GM19238 (cell line): ENCODE data around the gene MAGI2.
"Not testable (repeated sequence)": the region's sequence is repeated elsewhere in the genome, so short reads cannot be mapped to it uniquely, and the experiment has no call there.

Source experiments
- DNase-seq: peaks from one replicate; pipeline ENCODE4 v3.0.0; 2011; ENCODE audit warnings: low spot score; ENCODE audit not compliant: insufficient read length

MAGI2 gene

DNA sequence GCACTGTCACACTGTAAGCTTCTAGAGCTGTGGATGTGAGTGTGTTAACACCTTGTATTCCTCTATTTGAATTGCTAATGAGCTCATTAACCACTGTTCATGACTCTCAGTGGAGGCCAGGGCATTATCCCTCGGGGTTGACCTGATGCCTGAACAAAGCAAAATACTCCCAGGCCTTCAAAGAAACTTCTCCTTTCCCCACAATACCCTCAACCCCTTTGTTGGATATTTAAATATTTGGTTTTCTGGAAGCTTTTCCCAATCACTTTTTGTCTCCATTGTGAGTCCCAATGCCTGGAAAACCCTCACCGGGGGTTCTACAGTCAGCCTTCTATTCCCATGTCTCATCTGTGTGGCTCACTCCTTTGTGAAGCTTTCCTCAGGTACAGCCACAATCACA lies 874.8 kb downstream of the MAGI2 start:
- DNase-seq, result no peak

DNA sequence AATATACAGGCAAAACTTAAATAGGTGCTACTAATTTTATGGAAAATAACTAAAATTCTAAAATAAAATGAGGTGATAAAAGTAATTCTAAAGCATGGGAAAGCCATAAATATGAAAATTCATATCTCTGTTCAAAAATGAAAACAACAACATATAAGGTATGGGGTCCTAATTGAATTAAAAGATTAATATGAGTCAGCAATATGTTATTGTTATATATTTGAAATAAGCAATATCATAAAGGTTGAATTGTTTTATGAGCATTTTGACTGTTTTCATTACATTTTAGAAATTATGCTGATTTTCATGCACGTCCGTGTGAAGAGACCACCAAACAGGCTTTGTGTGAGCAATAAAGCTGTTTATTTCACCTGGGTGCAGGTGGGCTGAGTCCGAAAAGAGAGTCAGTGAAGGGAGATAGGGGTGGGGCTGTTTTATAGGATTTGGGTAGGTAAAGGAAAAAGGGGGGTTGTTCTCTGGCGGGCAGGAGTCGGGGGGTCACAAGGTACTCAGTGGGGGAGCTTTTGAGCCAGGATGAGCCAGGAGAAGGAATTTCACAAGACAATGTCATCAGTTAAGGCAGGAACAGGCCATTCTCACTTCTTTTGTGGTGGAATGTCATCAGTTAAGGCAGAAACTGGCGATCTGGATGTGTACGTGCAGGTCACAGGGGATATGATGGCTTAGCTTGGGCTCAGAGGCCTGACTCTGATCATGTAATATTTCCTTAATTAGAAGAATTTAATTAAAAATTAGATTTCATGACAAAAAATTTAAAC lies 876.1 kb downstream of the MAGI2 start:
- DNase-seq, result not testable (repeated sequence)

DNA sequence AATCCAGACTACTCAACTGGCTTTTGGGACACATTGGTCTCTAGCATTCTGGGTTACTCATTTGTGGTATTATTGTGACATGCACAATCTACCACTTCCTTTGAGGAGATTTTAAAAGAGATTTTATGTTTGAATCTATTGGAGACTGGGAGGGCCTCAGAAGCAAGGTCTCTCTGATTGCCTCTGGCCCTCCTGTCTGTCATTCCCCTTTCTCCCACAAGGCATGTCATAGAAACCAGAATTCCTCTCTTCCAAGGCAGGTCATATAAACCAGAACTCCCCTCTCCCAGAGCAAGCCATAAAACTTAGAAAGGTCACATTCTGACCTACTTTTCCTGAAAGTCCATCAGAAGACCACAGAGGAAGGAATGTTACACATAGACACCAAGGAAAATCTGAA lies 877.2 kb downstream of the MAGI2 start:
- no peak for DNase-seq

DNA sequence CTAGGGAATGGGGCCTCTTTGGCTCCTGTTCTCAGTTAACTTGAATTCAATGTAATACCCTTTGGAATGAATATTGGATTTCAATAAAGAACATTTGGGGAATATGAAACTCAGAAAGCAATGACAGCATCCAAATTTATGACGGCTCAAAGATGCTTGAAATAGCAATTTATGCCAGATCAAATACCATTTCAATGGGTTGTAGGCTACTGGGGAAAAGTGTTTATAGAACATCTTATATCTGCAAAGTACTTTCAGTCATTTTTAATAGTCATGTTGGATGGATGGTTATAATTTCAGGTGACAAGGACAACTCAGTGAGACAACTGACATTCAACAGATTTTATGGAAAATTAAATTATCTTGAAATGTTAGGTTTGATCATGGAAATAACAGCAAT lies 882.2 kb downstream of the MAGI2 start:
- DNase-seq, result no peak

DNA sequence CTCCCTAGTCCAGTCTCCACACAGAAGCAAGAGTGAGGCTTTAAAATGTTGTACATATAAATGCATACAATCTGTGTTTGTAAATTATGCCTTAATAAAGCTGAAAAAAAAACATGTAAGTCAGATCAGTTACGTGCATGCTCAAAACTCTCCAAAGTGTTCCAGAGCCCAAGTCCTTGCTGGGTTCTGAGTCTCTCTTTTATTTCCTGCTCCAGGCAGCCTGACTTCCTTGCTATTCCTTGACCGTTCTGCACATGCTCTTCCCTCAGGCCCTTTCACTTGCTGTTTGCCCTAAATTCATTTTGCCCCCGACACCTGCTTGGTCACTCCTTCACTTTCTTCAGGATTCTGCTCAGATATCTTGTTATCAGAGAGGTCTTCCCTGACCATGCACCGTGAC lies 884.8 kb downstream of the MAGI2 start:
- no peak for DNase-seq

DNA sequence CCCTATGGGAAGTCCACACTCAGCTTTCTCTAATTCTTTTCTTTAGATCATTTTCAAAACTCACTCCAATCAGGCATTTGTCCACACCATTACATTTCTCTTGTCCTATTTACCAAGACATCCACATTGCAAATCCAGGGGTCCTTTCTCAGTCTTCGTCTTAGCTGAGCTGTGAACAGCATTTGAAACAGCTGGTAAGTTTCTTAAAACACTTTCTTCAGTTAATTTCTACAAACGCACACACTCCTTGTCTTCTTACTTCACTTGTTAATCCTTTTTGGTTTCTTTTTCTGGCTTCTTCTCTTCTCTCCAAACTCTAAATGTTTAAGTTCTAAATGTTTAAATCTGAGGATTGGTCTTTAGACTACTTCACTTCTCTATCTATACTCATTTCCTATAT lies 885.6 kb downstream of the MAGI2 start:
- DNase-seq, result no peak

DNA sequence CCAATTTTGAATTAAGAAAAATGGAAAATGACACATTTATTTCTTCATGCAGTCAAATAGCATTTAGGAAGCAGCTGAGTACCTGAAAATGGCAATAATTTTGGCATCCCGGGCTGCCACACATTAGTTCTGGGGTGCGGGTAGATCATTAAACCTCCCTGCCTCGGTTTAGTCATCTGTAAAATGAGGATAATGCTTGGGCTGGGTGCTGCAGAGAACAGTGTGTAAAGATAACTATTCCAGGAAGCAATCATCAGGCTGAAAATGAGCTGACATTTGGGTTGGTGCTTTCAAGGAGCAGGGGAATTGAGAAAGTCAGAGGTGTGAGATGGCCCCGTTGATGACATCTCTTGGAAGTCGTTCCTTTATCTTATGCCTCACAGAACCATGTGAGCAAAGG lies 887.7 kb downstream of the MAGI2 start:
- DNase-seq, result no peak

DNA sequence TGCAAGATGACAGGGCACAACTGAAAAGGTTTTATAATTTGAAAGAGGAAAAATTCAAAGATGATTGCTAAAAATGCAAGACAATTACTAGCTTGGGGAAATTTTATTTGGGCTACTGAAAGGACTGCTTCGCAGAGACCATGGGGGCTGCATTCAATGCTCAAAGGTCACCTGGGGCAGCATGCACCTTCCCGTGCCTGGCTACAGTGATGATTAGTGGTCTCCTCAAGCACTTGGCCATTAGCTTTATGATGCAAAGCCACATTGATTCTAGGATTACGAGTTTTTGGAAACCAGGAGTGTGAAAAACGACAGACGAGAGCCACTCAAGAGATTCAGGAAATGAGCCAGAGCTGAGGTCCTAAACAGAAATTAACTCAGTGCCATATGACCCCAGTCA lies 890.3 kb downstream of the MAGI2 start:
- no peak for DNase-seq

DNA sequence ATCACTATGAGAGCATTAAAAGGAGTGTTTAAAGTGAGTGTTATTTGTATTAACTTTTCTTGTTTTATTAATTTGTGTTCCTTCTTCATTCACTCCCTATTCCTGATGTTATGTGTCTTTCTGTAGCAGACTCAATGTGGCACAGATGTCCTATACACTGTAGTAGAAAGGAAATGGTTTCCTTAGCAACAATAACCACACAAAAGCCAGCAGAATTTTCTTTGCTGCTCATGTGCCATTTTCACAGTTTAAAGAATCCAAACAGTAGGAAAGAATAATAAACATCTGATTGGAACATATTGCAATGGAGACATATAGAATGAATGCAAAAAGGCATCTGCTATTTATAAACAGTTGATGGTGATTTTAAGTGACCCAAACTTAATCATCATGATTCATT lies 891.3 kb downstream of the MAGI2 start:
- no peak for DNase-seq

DNA sequence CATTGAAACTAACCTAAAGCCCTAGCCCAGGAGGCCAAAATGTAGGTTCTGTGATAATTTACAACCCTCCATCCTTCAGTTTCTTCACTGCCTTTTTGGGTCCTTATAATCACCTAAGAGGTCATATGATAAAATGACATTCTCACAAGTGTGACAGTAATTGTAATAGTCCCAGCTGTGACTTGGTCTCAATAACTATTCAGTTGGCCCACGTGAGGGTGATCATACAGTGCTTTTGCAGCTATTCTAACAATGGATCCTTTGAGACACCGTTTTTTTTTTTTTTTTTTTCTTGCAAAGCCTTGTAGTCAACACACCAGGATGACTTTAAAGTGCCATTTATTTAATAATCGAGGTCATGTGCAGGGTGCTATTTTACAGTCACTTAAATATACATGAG lies 894.9 kb downstream of the MAGI2 start:
- no peak for DNase-seq

DNA sequence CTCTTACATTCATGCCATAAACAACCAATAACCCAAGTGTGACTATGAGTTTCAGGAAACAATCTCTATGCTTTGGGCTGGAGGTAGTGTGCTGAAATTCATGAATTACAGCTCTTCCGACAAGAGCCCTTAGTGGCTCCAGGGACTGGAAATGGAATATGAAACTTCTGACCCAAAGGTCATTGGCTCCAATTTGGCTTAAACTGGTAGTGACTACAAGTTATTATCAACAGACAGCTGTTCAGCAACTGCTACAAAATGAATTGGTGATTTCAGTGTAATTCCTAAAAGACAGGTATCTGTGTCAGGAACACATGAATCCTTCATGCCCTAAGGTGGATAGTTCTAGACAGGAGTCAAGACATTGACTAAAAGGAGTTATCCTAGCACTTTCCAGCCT lies 909.5 kb downstream of the MAGI2 start:
- no peak for DNase-seq

DNA sequence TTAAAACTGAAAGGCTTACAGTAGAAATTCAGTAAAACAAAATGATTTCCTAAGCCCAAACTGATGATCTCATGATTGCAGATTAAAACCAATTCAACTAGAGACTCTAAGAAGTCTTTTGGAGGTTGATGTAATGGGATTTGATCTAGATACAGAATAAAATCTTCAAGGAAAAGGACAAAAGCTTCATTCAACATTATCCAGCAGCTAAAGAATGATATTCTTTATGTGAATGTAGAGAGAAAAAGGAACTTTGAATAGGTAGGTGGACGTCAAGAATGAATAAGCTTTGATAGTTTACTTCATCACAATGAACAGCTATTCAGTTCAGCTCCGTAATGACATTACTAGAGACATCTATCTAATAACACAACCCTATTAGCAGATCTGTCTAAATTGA lies 910.5 kb downstream of the MAGI2 start:
- DNase-seq, result no peak

DNA sequence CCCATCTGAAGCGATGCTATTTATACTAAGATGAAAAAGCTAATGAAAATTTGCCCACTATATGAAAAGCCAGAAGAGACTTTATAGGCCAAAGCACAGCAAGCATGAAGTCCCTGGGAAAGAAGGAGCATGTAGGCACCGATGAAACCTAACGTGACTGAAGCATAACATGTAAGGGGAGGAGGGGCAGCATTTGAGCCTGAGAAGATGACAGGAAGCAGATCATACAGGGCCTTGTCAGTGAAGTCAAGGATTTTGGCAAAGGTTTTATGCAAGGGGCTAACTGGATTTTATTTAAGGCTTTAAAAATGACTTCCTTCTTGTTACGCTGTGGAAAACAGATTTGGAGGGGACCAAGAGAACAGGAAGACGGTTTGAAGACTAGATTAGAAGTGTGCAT lies 910.9 kb downstream of the MAGI2 start:
- DNase-seq, result no peak

DNA sequence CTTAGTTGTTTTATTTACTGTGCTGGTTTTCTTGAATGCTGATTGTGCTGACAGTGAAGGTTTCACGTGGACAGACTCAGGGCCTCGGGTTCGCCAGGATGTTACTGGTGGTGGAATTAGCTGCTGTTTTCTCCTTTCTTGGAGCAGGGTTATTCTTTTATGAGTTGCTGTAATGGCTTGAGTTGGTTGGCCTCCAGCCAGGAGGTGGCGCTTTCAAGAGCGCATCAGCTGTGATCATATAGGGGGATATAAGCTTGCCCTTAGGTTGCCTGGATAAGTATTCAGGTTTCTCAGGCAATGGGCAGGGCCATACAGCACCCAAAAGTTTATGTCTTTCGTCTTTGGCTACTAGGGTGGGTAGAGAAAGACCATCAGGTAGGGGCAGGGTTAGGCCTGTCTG lies 913.6 kb downstream of the MAGI2 start:
- no peak for DNase-seq

DNA sequence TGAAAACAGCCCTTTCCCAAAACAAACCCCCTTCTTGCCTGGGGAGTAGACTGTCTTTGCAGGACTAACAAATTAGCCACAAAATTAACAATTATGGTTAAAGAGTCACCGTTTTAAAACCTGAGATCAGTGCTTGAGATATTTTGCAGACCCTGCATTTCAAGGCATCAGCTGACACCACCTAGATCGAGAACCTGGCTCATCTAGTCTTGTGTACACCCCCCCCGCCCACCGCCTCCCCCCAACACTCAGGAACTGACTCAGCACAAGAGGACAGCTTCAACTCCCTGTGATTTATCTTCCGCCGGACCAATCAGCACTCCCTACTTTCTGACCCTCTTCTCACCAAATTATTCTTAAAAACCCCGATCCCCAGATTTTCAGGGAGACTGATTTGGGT lies 917.8 kb downstream of the MAGI2 start:
- DNase-seq, result no peak

DNA sequence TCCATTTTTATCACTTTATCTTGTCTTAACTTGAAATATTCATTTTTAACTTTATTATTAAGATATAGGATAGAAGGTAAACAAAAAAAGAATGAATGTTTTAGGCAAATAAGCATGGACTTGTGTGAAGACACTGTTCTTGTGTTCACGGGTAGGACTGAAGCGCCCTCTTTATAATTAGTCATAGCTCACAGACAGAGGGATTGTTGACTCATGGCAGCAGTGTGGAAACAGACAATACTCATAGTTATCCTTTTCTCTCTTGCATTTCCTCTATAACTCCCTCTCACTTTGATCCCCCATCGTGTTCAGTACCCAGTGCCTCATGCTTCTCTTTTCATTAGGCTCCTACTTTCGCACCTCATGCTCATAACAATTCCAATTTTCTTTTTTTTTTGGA lies 923.1 kb downstream of the MAGI2 start:
- no peak for DNase-seq

DNA sequence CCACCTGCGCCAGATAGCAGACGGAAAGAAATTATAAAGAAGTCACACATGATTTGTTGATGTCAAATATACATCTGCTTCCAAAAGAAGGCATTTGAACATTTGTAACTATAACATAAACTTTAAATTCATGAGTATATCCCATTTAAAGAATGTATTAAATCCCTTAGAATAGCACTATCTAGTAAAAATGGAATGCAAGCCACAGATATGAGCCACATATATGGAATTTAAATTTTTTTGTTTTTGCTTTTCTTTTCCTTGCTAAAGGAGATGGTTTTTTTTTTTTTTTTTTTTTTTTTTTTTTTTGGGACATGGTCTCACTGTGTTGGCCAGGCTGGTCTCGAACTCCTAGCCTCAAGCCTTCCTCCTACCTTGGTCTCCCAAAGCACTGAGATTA lies 924.1 kb downstream of the MAGI2 start:
- DNase-seq, result no peak

DNA sequence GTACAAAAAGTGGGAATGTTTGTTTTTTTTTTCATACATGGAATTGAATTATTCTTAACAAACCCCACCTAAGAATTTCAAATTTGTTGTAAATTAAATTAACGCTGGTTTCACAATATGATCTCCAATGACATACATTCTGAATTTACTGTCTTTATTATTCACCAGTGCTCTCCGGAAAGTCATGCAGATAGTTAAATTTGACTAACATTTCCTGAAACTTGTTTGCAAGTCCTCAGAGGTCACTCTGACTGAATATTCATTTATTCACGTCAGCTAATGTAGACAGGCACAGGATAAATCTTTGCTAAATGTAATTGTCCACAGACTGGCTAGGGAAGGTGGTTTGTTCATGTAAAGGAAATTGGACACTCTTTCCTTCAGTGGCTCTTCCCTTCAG lies 924.5 kb downstream of the MAGI2 start:
- no peak for DNase-seq

DNA sequence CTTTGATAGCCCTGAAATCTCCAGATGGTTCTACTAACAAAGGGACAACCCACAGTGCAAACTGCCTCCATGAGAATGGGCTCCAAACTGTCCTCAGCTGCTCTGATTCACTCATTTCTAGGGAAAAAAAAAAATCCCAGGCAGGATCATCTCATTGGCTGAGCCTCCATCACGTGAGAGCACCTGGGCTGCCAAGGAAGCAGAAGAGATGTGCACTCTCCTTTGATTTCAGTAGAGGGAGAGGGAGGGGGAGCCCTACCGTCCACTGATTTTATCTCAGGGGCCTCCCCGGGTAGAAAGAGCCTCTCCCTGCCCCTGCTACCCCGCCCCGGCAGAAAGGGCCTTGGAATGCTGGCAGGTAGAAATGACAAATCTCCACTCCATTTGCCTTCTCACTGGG lies 929.5 kb downstream of the MAGI2 start:
- DNase-seq, result no peak

DNA sequence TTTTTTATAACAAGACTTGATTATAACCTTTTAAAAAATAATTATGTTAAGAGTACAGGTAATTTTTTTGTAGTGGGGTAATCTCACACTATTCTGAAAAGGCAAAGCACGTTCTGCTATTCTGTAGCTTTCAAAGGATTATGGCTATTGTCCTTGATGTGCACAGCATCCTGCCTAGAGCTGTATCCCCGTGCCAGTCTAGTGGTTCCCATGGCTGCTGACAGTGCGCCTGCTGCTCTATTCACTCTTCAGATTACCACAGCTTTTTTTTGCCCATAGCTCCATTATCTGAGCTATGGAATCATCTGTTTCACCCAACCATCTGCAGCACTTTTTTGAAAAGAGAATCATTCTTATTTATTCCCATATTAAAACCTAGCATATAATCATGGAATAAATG lies 931.5 kb downstream of the MAGI2 start:
- DNase-seq, result no peak

DNA sequence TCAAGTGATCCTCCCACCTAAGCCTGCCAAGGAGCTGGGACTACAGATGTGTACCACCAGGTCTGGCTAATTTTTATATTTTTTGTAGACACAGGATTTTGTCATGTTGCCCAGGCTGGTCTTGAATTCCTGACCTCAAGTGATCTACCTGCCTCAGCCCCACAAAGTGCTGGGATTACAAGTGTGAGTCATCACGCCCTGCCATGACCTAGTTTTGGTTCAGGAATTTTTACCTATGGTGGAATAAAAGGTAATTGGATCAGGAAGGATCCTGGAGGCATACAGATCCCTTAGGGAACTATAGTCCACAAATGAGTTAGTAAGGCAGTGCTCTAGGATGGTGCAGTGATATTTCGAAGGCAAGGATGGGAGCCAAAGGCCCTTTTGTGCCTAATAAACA lies 937.0 kb downstream of the MAGI2 start:
- no peak for DNase-seq

DNA sequence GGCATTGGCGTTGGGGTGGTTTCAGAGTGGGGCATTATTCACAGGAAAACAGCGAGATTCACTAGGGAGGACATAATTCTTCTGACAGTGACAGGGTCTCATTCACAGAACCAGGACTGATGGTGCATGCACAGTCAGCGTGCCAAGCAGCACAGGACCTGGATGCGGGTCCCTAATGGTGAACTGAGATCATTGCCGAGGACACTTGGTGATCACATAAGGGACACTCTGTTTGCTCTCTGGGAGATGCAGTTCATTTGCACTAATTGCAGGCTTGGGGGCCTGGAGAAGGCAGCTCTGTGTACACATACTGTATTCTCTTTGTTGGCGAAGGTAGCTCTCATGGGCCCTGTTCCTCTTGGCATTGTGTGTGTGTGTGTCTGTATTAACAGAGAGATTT lies 938.8 kb downstream of the MAGI2 start:
- DNase-seq, result no peak

DNA sequence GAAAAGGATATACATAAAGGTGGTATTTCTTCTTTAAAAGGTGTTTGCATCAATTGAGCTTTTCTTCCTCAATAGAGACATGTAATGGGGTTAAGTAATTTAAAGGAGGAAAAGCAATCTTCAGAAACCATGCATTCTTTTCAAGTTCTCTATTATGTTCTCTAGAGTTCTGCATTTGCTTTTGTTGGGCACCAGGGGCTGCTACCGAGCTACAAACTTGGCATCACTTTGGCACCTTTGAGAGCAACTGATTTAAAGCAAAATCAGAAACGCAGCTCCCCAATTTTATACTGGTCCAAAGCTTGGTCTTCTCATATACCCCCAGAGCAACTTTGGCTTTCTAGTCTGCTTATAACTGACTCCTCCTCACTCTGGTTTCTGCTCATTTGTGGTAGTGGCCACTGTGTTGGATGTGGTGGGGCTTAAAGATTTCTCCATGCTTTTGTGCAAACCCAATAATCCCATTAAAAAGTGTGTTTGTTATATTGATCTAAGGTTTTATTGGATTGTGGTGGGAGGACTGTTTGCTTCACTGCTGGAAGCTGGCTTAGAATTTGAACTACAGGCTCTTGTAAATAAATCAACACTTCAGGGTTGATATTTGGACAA lies 942.8 kb downstream of the MAGI2 start:
- no peak for DNase-seq
